Activated CD8-positive, alpha-beta memory T cell treated with anti-CD3 and anti-CD28 coated beads, Interleukin-2, amount 50 U/mL, for 24 hours (primary cell): ENCODE data around the gene C20orf96.
"Not testable (repeated sequence)": the region's sequence is repeated elsewhere in the genome, so short reads cannot be mapped to it uniquely, and the experiment has no call there.

Experiments used
- DNase-seq: peaks from one replicate; pipeline ENCODE4 v3.0.0-alpha.2; 2020; ENCODE audit errors: extremely low read depth

Gene C20orf96

DNA sequence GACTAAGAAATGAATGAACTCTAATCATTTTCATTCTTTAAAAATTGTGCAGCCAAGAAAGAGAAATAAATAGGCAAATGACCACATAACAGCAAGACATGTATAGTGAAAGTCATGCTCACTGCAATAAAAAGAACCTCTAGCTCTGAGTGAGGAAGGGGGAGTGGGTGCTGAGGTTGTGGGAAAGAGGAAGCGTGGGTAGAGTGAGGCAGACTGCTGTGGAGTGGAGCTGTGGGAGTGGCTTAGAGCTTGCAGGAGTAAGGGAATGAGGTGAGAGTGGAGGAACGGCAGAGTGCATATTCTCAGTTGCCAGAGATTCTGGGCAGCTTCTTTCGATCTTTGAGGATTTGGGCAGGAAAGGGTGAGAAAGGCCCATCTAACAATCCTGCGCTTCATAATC lies 53.1 kb downstream of the C20orf96 start:
- DNase-seq, result no peak

DNA sequence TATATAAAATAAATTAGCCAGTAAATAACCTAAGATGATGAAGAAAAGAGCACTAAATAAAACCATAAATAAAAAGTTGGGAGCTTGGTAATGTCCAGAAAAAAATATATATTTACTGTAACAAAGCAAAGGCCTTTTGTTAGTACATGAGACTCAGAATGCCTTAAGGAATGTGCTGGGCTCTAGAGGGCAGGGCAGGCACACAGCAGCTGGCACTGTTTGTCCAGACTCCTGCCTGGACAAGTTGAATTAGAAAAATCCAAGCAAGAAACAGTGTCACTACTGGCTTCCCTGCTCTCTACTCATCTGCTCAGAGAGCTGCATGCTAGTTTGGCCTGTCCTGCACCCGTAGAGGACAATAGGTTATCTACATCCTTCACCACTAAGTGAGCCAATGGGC lies 54.7 kb downstream of the C20orf96 start:
- DNase-seq, result no peak

DNA sequence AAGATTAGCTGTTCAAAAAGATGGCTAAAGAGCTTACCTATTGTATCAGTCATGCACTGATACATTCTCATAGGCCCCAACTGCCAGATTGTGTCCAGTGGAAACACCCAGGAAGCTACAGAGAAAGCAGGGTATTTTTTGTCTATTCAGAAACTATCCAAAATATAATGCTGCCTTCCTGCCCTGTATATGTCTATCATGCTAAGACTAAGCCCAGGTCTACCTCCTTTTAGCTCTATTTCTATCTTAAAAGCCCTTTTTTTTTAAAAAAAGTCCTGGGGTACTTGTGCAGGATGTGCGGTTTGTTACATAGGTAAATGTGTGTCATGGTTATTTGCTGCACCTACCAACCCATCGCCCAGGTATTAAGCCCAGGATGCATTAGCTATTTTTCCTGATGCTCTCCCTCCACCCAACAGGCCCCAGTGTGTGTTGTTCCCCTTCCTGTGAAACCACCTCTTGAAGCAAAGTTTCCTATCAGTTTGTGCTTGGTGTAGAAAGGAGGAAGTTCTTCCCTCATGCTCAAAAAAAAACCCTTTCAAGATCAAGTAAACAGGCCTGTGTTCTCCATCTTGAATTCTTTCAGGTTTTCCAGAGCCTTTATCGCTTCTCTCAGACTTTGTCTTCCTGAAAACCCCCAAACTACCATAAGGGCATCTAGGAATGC lies 63.0 kb downstream of the C20orf96 start:
- no peak for DNase-seq

DNA sequence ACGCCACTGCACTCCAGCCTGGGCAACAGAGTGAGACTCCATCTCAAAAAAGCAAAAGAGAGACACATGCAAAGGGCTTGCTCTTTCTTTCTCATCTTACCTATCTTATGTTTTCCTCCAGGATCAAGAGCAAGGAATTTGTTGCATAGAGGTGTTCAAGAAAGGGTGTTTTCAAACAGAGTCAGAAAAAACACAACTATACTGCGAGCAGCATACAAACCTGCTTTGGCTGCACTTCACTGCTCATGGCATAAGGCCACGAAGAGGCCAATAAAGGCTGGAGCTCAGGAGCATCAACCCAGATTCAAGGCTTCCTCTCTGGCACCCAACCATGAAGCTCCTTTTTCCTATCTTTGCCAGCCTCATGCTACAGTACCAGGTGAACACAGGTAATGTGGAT lies 63.6 kb downstream of the C20orf96 start, which contains the start of gene DEFB129:
DEFB129 (plus strand) TSS at position 301 of the 400 bp plus-strand sequence; CDS start at position 332, 31 bp downstream.
- DNase-seq, result no peak

DNA sequence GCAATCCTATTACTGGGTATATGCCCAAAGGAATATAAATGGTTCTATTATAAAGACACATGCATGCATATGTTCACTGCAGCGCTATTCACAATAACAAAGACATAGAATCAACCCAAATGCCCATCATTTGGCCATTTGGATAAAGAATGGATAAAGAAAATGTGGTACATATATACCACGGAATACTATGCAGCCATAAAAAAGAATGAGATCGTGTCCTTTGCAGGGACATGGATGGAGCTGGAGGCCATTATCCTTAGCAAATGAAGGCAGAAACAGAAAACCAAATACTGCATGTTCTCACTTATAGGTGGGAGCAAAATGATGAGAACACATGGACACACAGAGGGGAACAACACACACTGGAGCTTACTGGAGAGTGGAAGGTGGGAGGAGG lies 64.7 kb downstream of the C20orf96 start:
- not testable (repeated sequence) for DNase-seq

DNA sequence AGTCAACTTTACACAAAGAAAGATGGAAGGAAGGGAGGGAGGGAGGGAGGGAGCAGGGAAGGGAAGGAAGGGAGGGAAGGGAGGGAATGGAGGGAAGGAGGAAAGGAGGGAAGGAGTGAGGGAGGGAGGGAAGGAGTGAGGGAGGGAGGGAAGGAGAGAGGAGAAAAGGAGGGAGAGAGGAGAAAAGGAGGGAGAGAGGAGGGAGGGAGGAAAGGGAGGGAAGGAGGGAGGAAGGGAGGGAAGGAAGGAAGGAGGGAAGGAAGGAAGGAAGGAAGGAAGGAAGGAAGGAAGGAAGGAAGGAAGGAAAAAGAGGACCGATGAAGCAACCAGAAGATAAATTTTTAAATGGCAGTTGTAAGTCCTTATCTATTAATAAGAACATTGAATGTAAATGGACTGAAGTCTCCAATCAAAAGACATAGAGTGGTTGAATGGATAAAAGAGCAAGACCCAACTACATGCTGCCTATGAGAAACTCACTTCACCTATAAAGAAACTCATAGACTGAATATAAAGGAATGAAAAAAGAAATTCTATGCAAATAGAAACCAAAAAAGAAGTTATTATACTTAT lies 69.2 kb downstream of the C20orf96 start:
- DNase-seq, result no peak
